Activated CD4-positive, CD25-positive, alpha-beta regulatory T cell treated with anti-CD3 and anti-CD28 coated beads, Interleukin-2, amount 50 U/mL, for 24 hours (primary cell): ENCODE data around the gene SIK2.
"Not testable (repeated sequence)": the region's sequence is repeated elsewhere in the genome, so short reads cannot be mapped to it uniquely, and the experiment has no call there.

ENCODE experiments used
- ATAC-seq, 2 donors: fragments of 150-1000 bp; cut with Tn5 transposase; one replicate each; pipeline ENCODE4 v1.10.0; 2021; ENCODE audit warnings: mild to moderate bottlenecking in 1 of 2, moderate library complexity in 1 of 2

Gene SIK2

GRCh38 chr11:111765320-111765983, 163.2 kb downstream of the SIK2 start:
- no peak for ATAC-seq

GRCh38 chr11:111765984-111766833, 164.0 kb downstream of the SIK2 start, which contains the start of gene PPP2R1B:
Gene PPP2R1B, minus strand, starts transcription at chr11:111766389. Its CDS starts 28 bp downstream, at chr11:111766361.
- ATAC-seq, result peak; percentile 94 to 95

GRCh38 chr11:111766834-111767142, 164.5 kb downstream of the SIK2 start:
- ATAC-seq, result no peak

- no peak for ATAC-seq
Observed at GRCh38 chr11:111770581-111771134, 168.4 kb downstream of the SIK2 start.

GRCh38 chr11:111771205-111771604, 169.0 kb downstream of the SIK2 start:
- not testable (repeated sequence) for ATAC-seq

GRCh38 chr11:111772535-111772934, 170.3 kb downstream of the SIK2 start:
- ATAC-seq, result no peak

- no peak for ATAC-seq
Observed at GRCh38 chr11:111774955-111775710, 172.9 kb downstream of the SIK2 start.

- ATAC-seq, result no peak
Observed at GRCh38 chr11:111776398-111777093, 174.3 kb downstream of the SIK2 start.

GRCh38 chr11:111777094-111778046, 175.1 kb downstream of the SIK2 start:
- peak; percentile 84 to 86 for ATAC-seq

- no peak for ATAC-seq
Observed at GRCh38 chr11:111778047-111778558, 175.9 kb downstream of the SIK2 start.

- no peak for ATAC-seq
Observed at GRCh38 chr11:111779118-111779517, 176.9 kb downstream of the SIK2 start.
